Stimulated activated CD4-positive, alpha-beta T cell treated with anti-CD3 and anti-CD28 coated beads, Interleukin-1b, Interleukin-23, amount 100 ng/mL, for 4 hours (primary cell): ENCODE measurements around the gene SH3RF2.
"Not testable (repeated sequence)": the region's sequence is repeated elsewhere in the genome, so short reads cannot be mapped to it uniquely, and the experiment has no call there.

ENCODE experiments used
- DNase-seq, 2 donors: peaks; one replicate each; pipeline ENCODE4 v3.0.0-alpha.2; 2020; ENCODE audit warnings: low read depth in 2 of 2

SH3RF2 gene

GRCh38 chr5:145951071-145951470 lies 14.7 kb downstream of the SH3RF2 start:
- no peak for DNase-seq

- DNase-seq: no peak
These were observed 16.8 kb downstream of the SH3RF2 start for GRCh38 chr5:145953202-145953601.

GRCh38 chr5:145954140-145954539 lies 17.8 kb downstream of the SH3RF2 start:
- DNase-seq: not testable (repeated sequence)

DNA sequence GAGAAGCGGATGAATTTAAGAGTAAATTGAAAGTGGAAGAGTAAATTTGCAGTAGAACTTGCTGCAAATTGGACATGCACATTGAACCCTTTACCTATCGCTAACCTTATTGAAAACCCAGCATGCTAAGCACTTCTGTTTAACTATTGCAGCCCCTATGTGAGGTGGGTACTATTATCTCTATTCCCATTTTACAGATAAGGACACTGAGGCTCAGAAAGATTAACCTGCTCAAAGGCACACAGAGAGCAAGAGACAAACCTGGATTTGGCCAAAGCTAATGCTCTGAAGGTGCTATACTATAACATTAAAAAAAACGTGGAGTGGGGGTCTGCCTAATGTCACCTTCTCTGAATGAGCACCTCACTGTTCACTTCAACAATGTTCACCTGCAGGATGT lies 21.0 kb downstream of the SH3RF2 start:
- no peak for DNase-seq

- DNase-seq: no peak
These were observed 22.1 kb downstream of the SH3RF2 start for GRCh38 chr5:145958436-145958835.

GRCh38 chr5:145960166-145960565 lies 23.8 kb downstream of the SH3RF2 start:
- DNase-seq: no peak

GRCh38 chr5:145960848-145961600 lies 24.6 kb downstream of the SH3RF2 start:
- DNase-seq: no peak

GRCh38 chr5:145962001-145962400 lies 25.6 kb downstream of the SH3RF2 start:
- DNase-seq: no peak

DNA sequence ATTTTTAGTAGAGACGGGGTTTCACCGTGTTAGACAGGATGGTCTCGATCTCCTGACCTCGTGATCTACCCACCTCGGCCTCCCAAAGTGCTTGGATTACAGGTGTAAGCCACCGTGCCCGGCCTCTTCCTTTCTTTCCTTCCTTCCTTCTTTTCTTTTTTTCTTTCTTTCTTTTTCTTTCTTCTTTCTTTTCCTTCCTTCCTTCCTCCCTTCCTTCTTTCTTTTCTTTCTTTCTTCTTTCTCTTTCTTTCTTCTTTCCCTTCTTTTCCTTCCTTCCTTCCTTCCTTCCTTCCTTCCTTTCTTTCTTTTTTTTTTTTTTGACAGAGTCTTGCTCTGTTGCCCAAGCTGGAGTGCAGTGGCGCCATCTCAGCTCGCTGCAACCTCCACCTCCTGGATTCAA lies 27.6 kb downstream of the SH3RF2 start:
- DNase-seq: not testable (repeated sequence)

DNA sequence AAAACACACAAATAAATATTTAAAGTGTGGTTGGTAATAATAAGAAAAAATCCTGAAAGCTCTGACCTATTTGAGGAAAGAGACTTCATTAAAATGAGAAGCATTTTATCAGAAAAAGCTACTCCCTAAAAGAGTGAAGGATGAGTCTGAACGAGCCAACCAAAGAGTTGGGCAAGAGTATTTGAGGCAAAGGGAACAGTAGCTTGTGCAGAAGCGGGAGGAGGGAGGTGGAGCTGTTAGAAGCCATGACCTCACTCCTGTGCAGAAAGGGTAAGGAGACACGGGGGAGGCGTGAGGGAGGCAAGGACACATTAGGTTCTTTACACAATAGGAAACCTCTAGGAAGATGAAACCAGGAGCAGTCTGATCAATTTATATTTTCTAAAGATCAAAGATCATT lies 29.4 kb downstream of the SH3RF2 start:
- no peak for DNase-seq

GRCh38 chr5:145967296-145967695 lies 30.9 kb downstream of the SH3RF2 start:
- no peak for DNase-seq

DNA sequence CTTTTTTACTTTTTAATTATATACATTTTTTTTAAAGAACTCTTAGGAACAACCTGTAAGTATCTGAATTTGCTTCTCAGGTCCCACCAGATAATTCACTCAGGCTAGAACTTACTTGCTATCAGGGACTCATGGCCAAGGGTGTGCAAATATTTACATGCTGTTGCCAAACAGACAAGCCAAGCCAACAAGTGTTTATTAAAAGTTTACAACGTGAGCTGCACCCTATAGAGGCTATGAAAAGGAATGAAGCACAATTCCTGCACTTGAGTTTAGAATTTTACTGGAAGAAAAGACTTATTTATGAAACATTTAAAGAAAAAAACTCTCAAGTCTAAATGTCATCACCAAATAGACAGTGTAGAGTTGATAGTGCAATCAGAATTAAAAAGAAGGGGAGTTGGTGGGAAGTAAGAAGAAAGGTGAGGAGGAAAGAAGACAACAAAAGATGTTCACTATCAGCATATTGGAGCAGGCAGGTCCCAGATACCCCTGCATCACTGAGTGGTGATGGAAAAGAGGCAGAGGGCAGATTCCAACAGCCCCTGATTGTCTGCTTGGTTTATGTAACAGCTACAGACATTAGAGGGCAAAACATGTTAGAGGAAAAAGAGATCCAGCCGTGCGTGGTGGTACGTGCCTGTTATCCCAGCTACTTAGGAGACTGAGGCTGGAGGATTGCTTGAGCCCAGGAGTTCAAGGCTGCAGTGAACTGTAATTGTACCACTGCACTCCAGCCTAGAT lies 32.8 kb downstream of the SH3RF2 start:
- no peak for DNase-seq

GRCh38 chr5:145969714-145970092 lies 33.3 kb downstream of the SH3RF2 start:
- DNase-seq: no peak

DNA sequence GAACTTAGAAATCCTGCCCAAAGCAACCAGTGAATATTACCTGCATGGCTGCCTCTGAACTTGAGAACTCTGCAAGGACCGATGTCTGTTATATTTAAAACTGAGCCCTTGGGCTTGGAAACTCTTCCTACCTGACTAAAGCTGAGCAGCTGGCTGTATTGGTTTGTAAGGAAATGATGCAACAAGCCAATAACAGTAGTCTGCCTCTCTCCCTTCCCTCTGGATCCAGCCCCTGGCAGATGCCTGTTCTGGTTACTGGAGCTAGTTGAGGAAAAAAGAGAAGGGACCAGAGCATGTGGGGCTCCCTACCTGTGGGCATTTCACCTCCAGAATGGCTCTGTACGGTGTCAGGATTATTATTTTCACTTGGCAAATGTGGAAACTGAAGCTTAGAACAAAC lies 34.7 kb downstream of the SH3RF2 start:
- no peak for DNase-seq

DNA sequence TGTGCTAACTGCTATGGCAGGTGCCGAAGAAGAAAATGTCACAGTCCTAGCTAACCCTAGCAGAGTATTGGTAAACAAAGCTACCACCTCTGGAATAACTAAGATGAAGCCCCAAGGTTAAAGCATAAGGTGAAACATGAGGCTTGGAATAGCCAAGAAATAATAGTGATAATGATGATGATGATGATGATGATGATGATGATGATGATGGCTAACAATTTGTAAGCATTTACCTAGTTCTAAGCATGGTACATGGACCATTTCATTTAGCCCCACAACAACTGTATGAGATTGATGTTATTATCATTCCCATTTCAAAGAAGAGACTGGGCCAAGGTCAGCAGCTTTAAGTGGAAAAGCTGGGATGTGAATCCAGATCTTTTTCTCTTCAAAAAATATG lies 35.3 kb downstream of the SH3RF2 start:
- DNase-seq: no peak

DNA sequence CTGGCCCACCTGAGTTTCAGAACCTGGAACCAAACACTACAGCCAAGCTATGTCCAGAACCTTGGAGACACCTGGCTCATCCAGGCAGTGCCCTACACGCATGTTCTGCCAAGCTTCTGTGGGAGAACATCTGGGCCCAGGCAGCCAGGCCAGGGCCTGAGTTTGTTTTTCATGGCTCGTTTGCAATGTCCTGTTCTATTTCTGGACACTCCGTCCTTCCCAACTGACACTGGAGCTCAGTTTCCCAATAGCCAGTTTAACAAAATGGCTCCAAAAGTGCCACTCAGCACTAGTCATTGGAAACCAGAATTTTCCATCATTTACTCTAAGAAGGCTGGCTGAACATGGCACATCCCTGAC lies 38.6 kb downstream of the SH3RF2 start:
- DNase-seq: no peak

DNA sequence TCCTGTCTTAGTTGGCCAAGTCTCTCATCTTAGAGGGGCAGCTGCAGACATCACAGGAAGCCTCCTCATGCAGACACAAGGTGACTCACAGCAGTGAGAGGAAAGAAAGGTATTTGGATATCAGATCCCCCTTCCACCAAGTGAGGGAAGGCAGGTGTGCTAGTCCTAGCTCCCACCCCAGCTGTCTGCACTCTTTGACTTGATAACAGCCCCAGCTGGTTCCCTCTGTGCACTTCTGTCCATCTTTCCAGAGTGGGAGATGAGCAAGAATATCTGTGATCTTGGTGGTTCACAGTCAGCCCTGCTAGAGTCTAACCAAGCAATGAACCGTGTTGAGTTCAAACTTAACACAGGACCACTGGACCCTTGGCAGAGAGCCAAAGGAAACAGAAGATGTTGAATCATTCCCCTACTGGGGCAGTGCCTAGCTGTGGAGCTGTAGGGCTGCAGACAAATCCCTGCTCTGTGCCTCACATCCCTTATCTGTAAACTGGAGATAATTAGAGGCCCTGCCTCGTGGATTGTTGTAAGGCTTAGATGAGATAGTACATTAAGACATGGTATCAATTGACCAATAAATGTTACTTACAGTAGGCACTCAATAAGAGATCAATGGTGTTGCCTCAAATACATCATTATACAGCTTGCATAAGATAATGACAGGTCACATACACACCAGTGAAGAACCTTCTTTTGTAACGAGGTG lies 39.1 kb downstream of the SH3RF2 start:
- no peak for DNase-seq

DNA sequence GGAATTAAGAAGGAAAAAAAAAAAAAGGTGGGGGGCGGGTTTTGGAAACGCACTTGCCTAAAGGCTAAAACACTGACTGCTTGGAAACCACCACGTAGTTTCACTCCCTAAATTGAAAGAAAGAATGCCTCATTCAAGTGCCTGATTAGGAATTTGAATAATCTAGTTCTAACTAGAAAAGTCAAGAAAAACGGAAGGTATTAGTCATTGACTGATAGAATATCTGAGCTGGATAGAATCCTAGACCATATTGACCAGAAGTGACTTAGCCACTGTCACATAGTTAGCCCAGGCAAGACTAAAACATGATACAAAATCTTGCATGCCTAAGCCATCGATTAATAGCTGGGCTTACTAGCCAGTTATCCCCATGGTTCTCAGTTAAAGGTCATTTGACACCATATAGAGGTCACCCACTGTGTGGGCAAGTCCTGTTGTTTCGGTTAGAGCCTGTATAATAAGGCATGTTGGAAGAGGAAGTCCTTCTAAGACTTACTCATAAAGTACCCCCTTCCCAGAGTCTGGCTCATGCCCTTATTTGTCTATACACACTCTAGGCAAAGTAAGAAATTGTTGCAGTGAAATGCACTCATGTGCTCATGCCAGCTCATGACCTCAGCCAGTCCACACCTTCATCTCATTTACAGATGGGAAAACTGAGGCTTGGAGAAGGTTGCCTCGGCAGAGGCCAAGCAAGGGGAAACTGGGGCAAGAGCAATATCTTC lies 40.2 kb downstream of the SH3RF2 start:
- no peak for DNase-seq

DNA sequence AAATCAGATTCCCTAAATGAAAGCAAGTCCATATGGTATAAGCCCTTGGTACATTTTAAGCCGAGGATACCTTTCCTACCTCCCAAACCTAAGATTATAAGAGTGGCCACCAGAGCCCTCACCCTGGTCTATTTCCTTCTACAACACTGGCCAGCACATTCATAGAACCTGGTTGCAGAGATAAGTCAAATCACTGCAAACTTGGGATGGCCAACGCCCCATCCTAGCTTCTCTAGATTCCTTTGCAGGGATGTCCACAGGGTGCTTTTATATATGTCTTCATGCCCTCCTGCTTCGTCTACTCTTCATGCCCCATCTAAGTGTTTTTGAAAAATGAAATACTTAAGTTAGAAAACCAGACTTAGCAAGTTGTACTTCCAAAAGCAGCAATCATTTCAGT lies 41.8 kb downstream of the SH3RF2 start:
- no peak for DNase-seq

DNA sequence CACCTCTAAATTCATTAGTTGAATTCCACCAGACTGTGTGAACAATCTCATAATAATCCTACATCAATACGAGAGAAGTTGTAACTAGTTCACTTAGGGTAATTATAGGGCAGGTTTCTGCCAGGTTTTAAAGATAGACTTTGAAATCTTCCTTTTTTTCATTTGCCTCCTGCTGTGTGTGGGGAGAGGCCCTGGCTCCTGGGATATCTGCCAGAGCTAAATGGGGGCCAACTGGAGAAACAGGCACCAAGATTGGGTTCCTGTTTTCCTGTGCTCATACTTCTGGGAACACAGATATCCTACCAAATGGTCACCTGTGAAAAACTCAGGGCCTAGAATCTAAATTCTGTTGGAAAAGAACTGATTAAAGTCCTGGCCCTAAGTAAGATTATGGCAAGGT lies 42.3 kb downstream of the SH3RF2 start:
- DNase-seq: no peak

- no peak for DNase-seq
These were observed 43.2 kb downstream of the SH3RF2 start for GRCh38 chr5:145979270-145980223.
